HCT116 (cell line): Measurements from ENCODE around the gene NOD1. TPM values are rescaled to one million over a fixed set of nuclear protein-coding genes. Genes with fewer than 3 reads are reported as not detected.

Source experiments
- EGR1 ChIP-seq: IDR thresholded peaks from 2 replicates; pipeline ENCODE4 v1.6.1; 2012; ENCODE audit warnings: low read depth
- EZH2 ChIP-seq: fragments of 200-600 bp; sonication (generic); IDR thresholded peaks from 2 replicates; pipeline ENCODE4 v1.6.1; 2017; ENCODE audit warnings: antibody characterized with exemption, mixed run types
- JUND ChIP-seq: IDR thresholded peaks from 2 replicates; pipeline ENCODE4 v1.6.1; 2012
- POLR2AphosphoS5 ChIP-seq: IDR thresholded peaks from 2 replicates; pipeline ENCODE4 v1.6.1; 2011; ENCODE audit warnings: mild to moderate bottlenecking, low read depth, low read length, moderate library complexity
- SIN3A ChIP-seq: IDR thresholded peaks from 2 replicates; pipeline ENCODE4 v1.6.1; 2012; ENCODE audit warnings: low read depth
- SP1 ChIP-seq: IDR thresholded peaks from 2 replicates; pipeline ENCODE4 v1.6.1; 2012; ENCODE audit warnings: low read depth
- SRF ChIP-seq: IDR thresholded peaks from 2 replicates; pipeline ENCODE4 v1.6.1; 2012; ENCODE audit warnings: low read depth
- TCF7L2 ChIP-seq: IDR thresholded peaks from 2 replicates; pipeline ENCODE4 v1.7.0; 2011; ENCODE audit warnings: borderline replicate concordance, inconsistent platforms; ENCODE audit not compliant: insufficient read depth, insufficient read length; ENCODE audit errors: extremely low read depth
- ZFX ChIP-seq: fragments of 450-650 bp; IDR thresholded peaks from 2 replicates; pipeline ENCODE4 v1.6.1; 2017
- total RNA-seq: library from RNA; stranded (reverse); gene quantifications from one replicate; pipeline ENCODE4 v1.2.1, GENCODE V29; 2021; ENCODE audit not compliant: unreplicated experiment
- TF ChIP-seq, protein P1 (sequence below): IDR thresholded peaks from 2 replicates; pipeline ENCODE4 v1.6.1; 2012
- TF ChIP-seq, protein P2 (sequence below): IDR thresholded peaks from 2 replicates; pipeline ENCODE4 v1.6.1; 2012; ENCODE audit warnings: low read depth

NOD1 gene
- total RNA-seq, 1 experiment from 2014 or later, result 5.9 TPM

DNA sequence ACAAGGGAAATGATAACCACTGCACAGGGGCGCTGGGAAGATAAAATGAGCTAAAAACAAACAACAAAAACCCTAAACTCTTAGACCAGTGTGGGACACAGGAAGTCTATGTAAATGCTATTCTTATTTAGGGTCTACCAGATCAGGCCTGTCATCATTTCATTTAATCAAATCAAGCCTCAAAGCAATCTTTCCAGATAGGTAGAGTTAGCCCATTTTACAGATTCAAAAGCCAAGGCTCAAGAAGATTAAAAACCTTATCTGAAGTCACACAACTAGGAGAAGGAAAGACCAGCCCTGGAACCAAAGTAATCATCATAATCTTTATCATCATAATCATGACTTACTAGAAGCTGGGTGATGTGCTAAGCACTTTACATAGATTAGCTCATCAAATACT is 4.7 kb downstream of the NOD1 start (continued):
- TF ChIP-seq SP1 (no peak), SIN3A (no peak), EZH2 (no peak), POLR2AphosphoS5 (no peak), TCF7L2 (no peak), JUND (no peak), SRF (no peak), EGR1 (no peak), ZFX (no peak)
- TF ChIP-seq, protein P1, sequence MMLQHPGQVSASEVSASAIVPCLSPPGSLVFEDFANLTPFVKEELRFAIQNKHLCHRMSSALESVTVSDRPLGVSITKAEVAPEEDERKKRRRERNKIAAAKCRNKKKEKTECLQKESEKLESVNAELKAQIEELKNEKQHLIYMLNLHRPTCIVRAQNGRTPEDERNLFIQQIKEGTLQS, result no peak
- TF ChIP-seq, protein P2, sequence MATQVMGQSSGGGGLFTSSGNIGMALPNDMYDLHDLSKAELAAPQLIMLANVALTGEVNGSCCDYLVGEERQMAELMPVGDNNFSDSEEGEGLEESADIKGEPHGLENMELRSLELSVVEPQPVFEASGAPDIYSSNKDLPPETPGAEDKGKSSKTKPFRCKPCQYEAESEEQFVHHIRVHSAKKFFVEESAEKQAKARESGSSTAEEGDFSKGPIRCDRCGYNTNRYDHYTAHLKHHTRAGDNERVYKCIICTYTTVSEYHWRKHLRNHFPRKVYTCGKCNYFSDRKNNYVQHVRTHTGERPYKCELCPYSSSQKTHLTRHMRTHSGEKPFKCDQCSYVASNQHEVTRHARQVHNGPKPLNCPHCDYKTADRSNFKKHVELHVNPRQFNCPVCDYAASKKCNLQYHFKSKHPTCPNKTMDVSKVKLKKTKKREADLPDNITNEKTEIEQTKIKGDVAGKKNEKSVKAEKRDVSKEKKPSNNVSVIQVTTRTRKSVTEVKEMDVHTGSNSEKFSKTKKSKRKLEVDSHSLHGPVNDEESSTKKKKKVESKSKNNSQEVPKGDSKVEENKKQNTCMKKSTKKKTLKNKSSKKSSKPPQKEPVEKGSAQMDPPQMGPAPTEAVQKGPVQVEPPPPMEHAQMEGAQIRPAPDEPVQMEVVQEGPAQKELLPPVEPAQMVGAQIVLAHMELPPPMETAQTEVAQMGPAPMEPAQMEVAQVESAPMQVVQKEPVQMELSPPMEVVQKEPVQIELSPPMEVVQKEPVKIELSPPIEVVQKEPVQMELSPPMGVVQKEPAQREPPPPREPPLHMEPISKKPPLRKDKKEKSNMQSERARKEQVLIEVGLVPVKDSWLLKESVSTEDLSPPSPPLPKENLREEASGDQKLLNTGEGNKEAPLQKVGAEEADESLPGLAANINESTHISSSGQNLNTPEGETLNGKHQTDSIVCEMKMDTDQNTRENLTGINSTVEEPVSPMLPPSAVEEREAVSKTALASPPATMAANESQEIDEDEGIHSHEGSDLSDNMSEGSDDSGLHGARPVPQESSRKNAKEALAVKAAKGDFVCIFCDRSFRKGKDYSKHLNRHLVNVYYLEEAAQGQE, result no peak
